Neural cell (in vitro differentiated cells): ENCODE results near the gene MYBPC3.

ENCODE experiments used
- EP300 ChIP-seq: fragments of 450-650 bp; conservative IDR thresholded peaks from 2 replicates; pipeline ENCODE4 v1.6.1; 2014; ENCODE audit warnings: antibody characterized with exemption, mild to moderate bottlenecking, moderate library complexity; ENCODE audit not compliant: poor library complexity, severe bottlenecking
- EZH2 ChIP-seq: fragments of 200-600, 300-800 bp; shearing (Covaris generic), sonication (generic); IDR thresholded peaks from 2 replicates; pipeline ENCODE4 v1.6.1; 2014; ENCODE audit warnings: antibody characterized with exemption, low read length, borderline replicate concordance, mild to moderate bottlenecking; ENCODE audit not compliant: insufficient read depth, poor library complexity, severe bottlenecking
- MXI1 ChIP-seq: fragments of 450-650 bp; conservative IDR thresholded peaks from 2 replicates; pipeline ENCODE4 v1.6.1; 2014; ENCODE audit warnings: antibody characterized with exemption, mild to moderate bottlenecking; ENCODE audit not compliant: poor library complexity, severe bottlenecking
- POLR2AphosphoS5 ChIP-seq: IDR thresholded peaks from 2 replicates; pipeline ENCODE4 v1.6.1; 2012
- RAD21 ChIP-seq: fragments of 450-650 bp; conservative IDR thresholded peaks from 2 replicates; pipeline ENCODE4 v1.6.1; 2014; ENCODE audit warnings: antibody characterized with exemption, mild to moderate bottlenecking, moderate library complexity
- SMC3 ChIP-seq: fragments of 450-650 bp; conservative IDR thresholded peaks from 2 replicates; pipeline ENCODE4 v1.6.1; 2014; ENCODE audit warnings: antibody characterized with exemption, mild to moderate bottlenecking, moderate library complexity; ENCODE audit not compliant: poor library complexity
- TAF1 ChIP-seq: IDR thresholded peaks from 2 replicates; pipeline ENCODE4 v1.6.1; 2012; ENCODE audit warnings: low read depth
- TF ChIP-seq, protein P1 (sequence below): fragments of 450-650 bp; IDR thresholded peaks from 2 replicates; pipeline ENCODE4 v1.5.1; 2014; ENCODE audit warnings: antibody characterized with exemption, mild to moderate bottlenecking, moderate library complexity; ENCODE audit not compliant: poor library complexity, severe bottlenecking
- TF ChIP-seq, protein P2 (sequence below): IDR thresholded peaks from 2 replicates; pipeline ENCODE4 v1.6.1; 2012; ENCODE audit warnings: borderline replicate concordance

DNA sequence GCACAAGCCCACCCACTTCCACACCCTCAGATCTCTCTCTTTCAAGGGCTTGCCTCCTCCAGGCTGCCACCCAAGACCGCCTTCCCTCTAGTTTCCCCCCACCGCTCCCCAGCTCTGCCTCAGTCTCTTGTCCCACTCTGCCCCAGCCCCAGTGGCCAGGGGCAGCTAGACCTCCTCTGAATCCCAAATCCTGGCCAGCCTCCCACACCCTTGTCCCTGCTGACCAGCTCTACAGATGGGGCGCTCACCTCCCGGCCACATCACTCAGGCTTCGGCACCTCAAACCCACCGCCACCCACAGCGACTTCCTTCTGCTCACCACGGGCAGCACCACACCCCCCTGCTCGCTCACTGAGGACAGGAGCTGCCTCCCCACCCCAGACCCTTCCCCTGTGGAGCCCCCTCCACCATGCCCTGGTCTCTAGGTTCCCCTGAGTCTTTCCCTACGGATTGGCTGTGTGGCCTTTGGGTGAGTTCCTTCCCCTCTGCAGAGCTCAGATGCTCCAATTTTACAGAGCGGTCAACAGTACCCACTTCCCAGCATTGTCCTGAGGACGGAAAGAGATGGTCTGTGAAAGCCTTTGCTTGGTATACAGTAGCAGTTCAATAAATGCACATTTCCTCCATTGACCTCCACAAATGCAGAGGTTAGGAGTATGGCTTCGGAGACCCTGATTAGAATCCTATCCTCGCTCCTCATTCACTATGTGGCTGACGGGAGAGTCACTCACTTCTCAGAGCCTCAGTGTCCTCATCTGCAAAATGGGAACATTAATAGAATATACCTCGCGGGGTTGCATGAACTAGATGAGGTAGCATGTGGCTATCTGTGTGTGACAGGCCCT, 37.3 kb upstream of the MYBPC3 start:
- TF ChIP-seq, protein P1, sequence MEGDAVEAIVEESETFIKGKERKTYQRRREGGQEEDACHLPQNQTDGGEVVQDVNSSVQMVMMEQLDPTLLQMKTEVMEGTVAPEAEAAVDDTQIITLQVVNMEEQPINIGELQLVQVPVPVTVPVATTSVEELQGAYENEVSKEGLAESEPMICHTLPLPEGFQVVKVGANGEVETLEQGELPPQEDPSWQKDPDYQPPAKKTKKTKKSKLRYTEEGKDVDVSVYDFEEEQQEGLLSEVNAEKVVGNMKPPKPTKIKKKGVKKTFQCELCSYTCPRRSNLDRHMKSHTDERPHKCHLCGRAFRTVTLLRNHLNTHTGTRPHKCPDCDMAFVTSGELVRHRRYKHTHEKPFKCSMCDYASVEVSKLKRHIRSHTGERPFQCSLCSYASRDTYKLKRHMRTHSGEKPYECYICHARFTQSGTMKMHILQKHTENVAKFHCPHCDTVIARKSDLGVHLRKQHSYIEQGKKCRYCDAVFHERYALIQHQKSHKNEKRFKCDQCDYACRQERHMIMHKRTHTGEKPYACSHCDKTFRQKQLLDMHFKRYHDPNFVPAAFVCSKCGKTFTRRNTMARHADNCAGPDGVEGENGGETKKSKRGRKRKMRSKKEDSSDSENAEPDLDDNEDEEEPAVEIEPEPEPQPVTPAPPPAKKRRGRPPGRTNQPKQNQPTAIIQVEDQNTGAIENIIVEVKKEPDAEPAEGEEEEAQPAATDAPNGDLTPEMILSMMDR: no peak
- no peak for TF ChIP-seq RAD21
- no peak for TF ChIP-seq POLR2AphosphoS5
- TF ChIP-seq EZH2: no peak
- TF ChIP-seq MXI1: no peak
- TF ChIP-seq, protein P2, sequence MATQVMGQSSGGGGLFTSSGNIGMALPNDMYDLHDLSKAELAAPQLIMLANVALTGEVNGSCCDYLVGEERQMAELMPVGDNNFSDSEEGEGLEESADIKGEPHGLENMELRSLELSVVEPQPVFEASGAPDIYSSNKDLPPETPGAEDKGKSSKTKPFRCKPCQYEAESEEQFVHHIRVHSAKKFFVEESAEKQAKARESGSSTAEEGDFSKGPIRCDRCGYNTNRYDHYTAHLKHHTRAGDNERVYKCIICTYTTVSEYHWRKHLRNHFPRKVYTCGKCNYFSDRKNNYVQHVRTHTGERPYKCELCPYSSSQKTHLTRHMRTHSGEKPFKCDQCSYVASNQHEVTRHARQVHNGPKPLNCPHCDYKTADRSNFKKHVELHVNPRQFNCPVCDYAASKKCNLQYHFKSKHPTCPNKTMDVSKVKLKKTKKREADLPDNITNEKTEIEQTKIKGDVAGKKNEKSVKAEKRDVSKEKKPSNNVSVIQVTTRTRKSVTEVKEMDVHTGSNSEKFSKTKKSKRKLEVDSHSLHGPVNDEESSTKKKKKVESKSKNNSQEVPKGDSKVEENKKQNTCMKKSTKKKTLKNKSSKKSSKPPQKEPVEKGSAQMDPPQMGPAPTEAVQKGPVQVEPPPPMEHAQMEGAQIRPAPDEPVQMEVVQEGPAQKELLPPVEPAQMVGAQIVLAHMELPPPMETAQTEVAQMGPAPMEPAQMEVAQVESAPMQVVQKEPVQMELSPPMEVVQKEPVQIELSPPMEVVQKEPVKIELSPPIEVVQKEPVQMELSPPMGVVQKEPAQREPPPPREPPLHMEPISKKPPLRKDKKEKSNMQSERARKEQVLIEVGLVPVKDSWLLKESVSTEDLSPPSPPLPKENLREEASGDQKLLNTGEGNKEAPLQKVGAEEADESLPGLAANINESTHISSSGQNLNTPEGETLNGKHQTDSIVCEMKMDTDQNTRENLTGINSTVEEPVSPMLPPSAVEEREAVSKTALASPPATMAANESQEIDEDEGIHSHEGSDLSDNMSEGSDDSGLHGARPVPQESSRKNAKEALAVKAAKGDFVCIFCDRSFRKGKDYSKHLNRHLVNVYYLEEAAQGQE: no peak
- TF ChIP-seq TAF1: no peak
- no peak for TF ChIP-seq EP300
- TF ChIP-seq SMC3: no peak
